IMR-90 (cell line): Measurements from ENCODE around the gene TMTC2.

Source experiments
- BHLHE40 ChIP-seq: fragments of 150-350 bp; IDR thresholded peaks from 2 replicates; pipeline ENCODE4 v1.6.1; 2016; ENCODE audit warnings: mild to moderate bottlenecking, low read depth, low read length
- CEBPB ChIP-seq: IDR thresholded peaks from 2 replicates; pipeline ENCODE4 v1.6.1; 2012; ENCODE audit warnings: low read depth, low read length, improper control_type of control experiment
- CTCF ChIP-seq: conservative IDR thresholded peaks from 2 replicates; pipeline ENCODE4 v1.5.1; 2012; ENCODE audit warnings: mild to moderate bottlenecking, low read depth, low read length, improper control_type of control experiment
- ELK1 ChIP-seq: fragments of 150-350 bp; IDR thresholded peaks from 2 replicates; pipeline ENCODE4 v1.6.1; 2016; ENCODE audit warnings: low read depth, mild to moderate bottlenecking, low read length, moderate library complexity, borderline replicate concordance
- MAFK ChIP-seq: IDR thresholded peaks from 2 replicates; pipeline ENCODE4 v1.6.1; 2012; ENCODE audit warnings: low read depth, low read length, improper control_type of control experiment
- MAZ ChIP-seq: IDR thresholded peaks from 2 replicates; pipeline ENCODE4 v1.6.1; 2012; ENCODE audit warnings: low read depth, mild to moderate bottlenecking, low read length, improper control_type of control experiment, moderate library complexity, borderline replicate concordance
- MXI1 ChIP-seq: IDR thresholded peaks from 2 replicates; pipeline ENCODE4 v1.6.1; 2012; ENCODE audit warnings: low read depth, mild to moderate bottlenecking, low read length, moderate library complexity, borderline replicate concordance
- POLR2A ChIP-seq: IDR thresholded peaks from 2 replicates; pipeline ENCODE4 v1.6.1; 2012; ENCODE audit warnings: mild to moderate bottlenecking, low read depth, low read length
- RFX5 ChIP-seq: IDR thresholded peaks from 2 replicates; pipeline ENCODE4 v1.8.0; 2012; ENCODE audit warnings: low read depth, mild to moderate bottlenecking, low read length, moderate library complexity
- SMC3 ChIP-seq: fragments of 150-350 bp; IDR thresholded peaks from 2 replicates; pipeline ENCODE4 v1.6.1; 2016; ENCODE audit warnings: low read depth, mild to moderate bottlenecking, antibody characterized with exemption, low read length, moderate library complexity
- USF2 ChIP-seq: fragments of 150-350 bp; IDR thresholded peaks from 2 replicates; pipeline ENCODE4 v1.6.1; 2017; ENCODE audit warnings: mild to moderate bottlenecking, antibody characterized with exemption, low read length, low read depth

GRCh38 chr12:82841487-82841904, 154.8 kb downstream of the TMTC2 start:
- no peak for TF ChIP-seq CTCF
- TF ChIP-seq USF2: no peak
- no peak for TF ChIP-seq POLR2A
- no peak for TF ChIP-seq RFX5
- TF ChIP-seq SMC3: no peak
- no peak for TF ChIP-seq CEBPB
- TF ChIP-seq MAZ: no peak
- no peak for TF ChIP-seq ELK1
- no peak for TF ChIP-seq MAFK
- TF ChIP-seq MXI1: no peak
- no peak for TF ChIP-seq BHLHE40
